Raji (cell line): ENCODE data around the gene TMEM14A.

ENCODE experiments used
- POLR2A ChIP-seq: IDR thresholded peaks from 2 replicates; pipeline ENCODE4 v1.6.1; 2011; ENCODE audit warnings: low read depth, low read length, control low read depth; ENCODE audit not compliant: insufficient read depth

TMEM14A gene

DNA sequence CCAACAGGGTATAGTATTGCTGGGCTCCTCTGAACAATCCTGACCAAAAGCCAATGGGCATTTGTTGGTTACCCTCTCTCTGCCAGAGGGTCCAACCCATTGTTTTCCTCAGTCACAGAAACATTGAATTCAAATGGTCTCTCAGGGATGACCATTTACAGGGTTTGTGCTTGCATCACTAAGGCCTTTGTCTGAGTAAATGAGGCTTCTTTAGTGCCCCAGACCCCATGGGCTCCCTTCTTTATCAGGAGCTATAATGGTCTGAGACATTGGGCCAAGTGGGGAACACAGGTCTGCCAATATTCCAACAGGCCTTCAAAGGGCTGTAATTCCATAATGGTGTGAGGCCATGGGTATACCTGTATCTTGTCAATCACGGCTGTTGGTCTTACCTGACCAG, 65.2 kb downstream of the TMEM14A start:
- TF ChIP-seq POLR2A: no peak
